Ascending aorta (tissue), 2 donors: ENCODE data around the gene FZR1. TPM values are rescaled to one million over a fixed set of nuclear protein-coding genes. Genes with fewer than 3 reads are reported as not detected.

Experiments used
- DNase-seq, 2 donors: peaks; one replicate each; pipeline ENCODE4 v3.0.0-alpha.2; 2019; ENCODE audit warnings: low spot score in 2 of 2
- H3K27ac ChIP-seq, 2 donors: fragments of 200-600 bp; sonication (generic); one replicate each; pipeline ENCODE4 v1.5.1; 2016 to 2017; ENCODE audit warnings: mild to moderate bottlenecking in 1 of 2
- H3K27me3 ChIP-seq: fragments of 200-600 bp; sonication (generic); one replicate; pipeline ENCODE4 v1.5.1; 2017
- H3K36me3 ChIP-seq, 2 donors: fragments of 200-600 bp; sonication (generic); one replicate each; pipeline ENCODE4 v1.5.1; 2016
- H3K4me1 ChIP-seq, 2 donors: fragments of 200-600 bp; sonication (generic); one replicate each; pipeline ENCODE4 v1.5.1; 2016 to 2017; ENCODE audit warnings: mild to moderate bottlenecking in 1 of 2
- H3K4me3 ChIP-seq, 2 donors: fragments of 200-600 bp; sonication (generic); one replicate each; pipeline ENCODE4 v1.5.1; 2016 to 2017; ENCODE audit warnings: mild to moderate bottlenecking in 1 of 2
- H3K9me3 ChIP-seq, 2 donors: fragments of 200-600 bp; sonication (generic); one replicate each; pipeline ENCODE4 v1.5.1; 2016
- CTCF ChIP-seq, 3 experiments: fragments of 200-600 bp in 2 of 3; fragments of 450-650 bp in 1 of 3; sonication (generic) in 2 of 3; IDR thresholded peaks; one replicate each; pipeline ENCODE4 v1.5.1; 2016 to 2019; ENCODE audit warnings: antibody characterized with exemption in 3 of 3, mild to moderate bottlenecking in 1 of 3, moderate library complexity in 1 of 3
- intact Hi-C: fragments of 100-400 bp; cut with DNase I; formaldehyde crosslinking; loops from one replicate; pipeline ENCODE4 v1.15.1; 2023
- total RNA-seq: library from RNA; depleted of rRNA; stranded (reverse); fragments of >200 nt; gene quantifications from one replicate; pipeline ENCODE4 v1.1.0, GENCODE V29; 2016

FZR1 gene
- total RNA-seq, 1 donor from 2014 or later: 56.8 TPM

- no peak for TF ChIP-seq CTCF (IDR thresholded peaks at IDR 0.05)
- peaks cover 3 to 8% of the 10 kb centered on the region in 2 donors for H3K4me1 ChIP-seq
- intact Hi-C loops: no loop called here
- peaks cover 0 to 3% of the 10 kb centered on the region in 2 donors for H3K9me3 ChIP-seq
- peaks cover 25 to 34% of the 10 kb centered on the region in 2 donors for H3K36me3 ChIP-seq
- DNase-seq: no peak
- no peak within 1 kb of the TSS for H3K4me3 ChIP-seq
- no peak within 1 kb of the TSS for H3K27ac ChIP-seq
- H3K27me3 ChIP-seq: no peaks in the 10 kb centered on the region
Observed at GRCh38 chr19:3538965-3539755, 33.0 kb downstream of the FZR1 start, which contains the start of gene TEKTIP1. Gene TEKTIP1, plus strand, starts transcription at chr19:3539174. Its CDS starts 4 bp downstream, at chr19:3539178.

GRCh38 chr19:3539756-3540118 lies 33.6 kb downstream of the FZR1 start:
- Histone ChIP-seq H3K4me3 (no peak overlapping the region), H3K9me3 (peaks cover 0 to 3% of the 10 kb centered on the region in 2 donors), H3K36me3 (peaks cover 19 to 34% of the 10 kb centered on the region in 2 donors), H3K27me3 (no peaks in the 10 kb centered on the region), H3K4me1 (peaks cover 3 to 8% of the 10 kb centered on the region in 2 donors), H3K27ac (no peak overlapping the region)
- TF ChIP-seq CTCF (IDR thresholded peaks at IDR 0.05): no peak
- intact Hi-C loops: no loop called here
- DNase-seq: no peak

GRCh38 chr19:3543150-3544057 lies 37.3 kb downstream of the FZR1 start:
- Histone ChIP-seq H3K36me3 (peaks cover 11 to 25% of the 10 kb centered on the region in 2 donors), H3K4me3 (no peak overlapping the region), H3K27me3 (no peaks in the 10 kb centered on the region), H3K9me3 (peaks cover 0 to 3% of the 10 kb centered on the region in 2 donors), H3K27ac (peak overlapping the region; percentile 53 to 55), H3K4me1 (peaks cover 3 to 8% of the 10 kb centered on the region in 2 donors)
- peak in 1 of 2 donors; percentile 76 for DNase-seq
- no peak for TF ChIP-seq CTCF (IDR thresholded peaks at IDR 0.05)
- intact Hi-C loops: no loop called here

- intact Hi-C loops: no loop called here
- Histone ChIP-seq H3K27ac (peak overlapping the region in 1 of 2 donors; percentile 53), H3K36me3 (peaks cover 11 to 25% of the 10 kb centered on the region in 2 donors), H3K27me3 (no peaks in the 10 kb centered on the region), H3K9me3 (peaks cover 0 to 3% of the 10 kb centered on the region in 2 donors), H3K4me1 (peaks cover 3 to 8% of the 10 kb centered on the region in 2 donors), H3K4me3 (no peak overlapping the region)
- DNase-seq: no peak
- TF ChIP-seq CTCF (IDR thresholded peaks at IDR 0.05): no peak
Observed at GRCh38 chr19:3544058-3544376, 37.9 kb downstream of the FZR1 start.

GRCh38 chr19:3544742-3545668 lies 38.9 kb downstream of the FZR1 start:
- H3K27ac ChIP-seq: no peak overlapping the region
- peak; percentile 93 to 96 (median 93) for TF ChIP-seq CTCF (IDR thresholded peaks at IDR 0.05)
- DNase-seq: peak in 1 of 2 donors; percentile 82

More at GRCh38 chr19:3544742-3545668, 38.9 kb downstream of the FZR1 start:
- Histone ChIP-seq H3K4me1 (peaks cover 3 to 8% of the 10 kb centered on the region in 2 donors), H3K36me3 (peaks cover 14 to 20% of the 10 kb centered on the region in 2 donors), H3K27me3 (no peaks in the 10 kb centered on the region), H3K9me3 (no peaks in the 10 kb centered on the region), H3K4me3 (no peak overlapping the region)
- intact Hi-C loops: loop anchor here (1.0 to 5.0 kb wide), 2 partner anchors 73 to 157 kb away; partner anchors contain the start of gene PIP5K1C
